Natural killer cell (primary cell): ENCODE data around the gene CNKSR1. TPM values are rescaled to one million over a fixed set of nuclear protein-coding genes. Genes with fewer than 3 reads are reported as not detected.

Experiments used
- ATAC-seq, 3 donors: fragments of 150-1000 bp in 2 of 3; fragments of 200-7000 bp in 1 of 3; cut with Tn5 transposase; 1 replicate in 1 of 3; 2 replicates in 2 of 3; pipeline ENCODE4 v1.10.0; 2021; ENCODE audit warnings: mild to moderate bottlenecking in 2 of 3, moderate library complexity in 2 of 3
- DNase-seq, 2 donors: peaks; one replicate each; pipeline versions ENCODE4 v3.0.0 to v3.0.0-alpha.2; 2013 to 2021; ENCODE audit warnings: mixed read lengths in 1 of 2
- H3K27ac ChIP-seq: one replicate; pipeline ENCODE4 v1.5.1; 2013; ENCODE audit warnings: mild to moderate bottlenecking, low read length
- H3K27me3 ChIP-seq: one replicate; pipeline ENCODE4 v1.6.1; 2013; ENCODE audit warnings: low read length; ENCODE audit not compliant: control insufficient read depth, insufficient read depth
- H3K36me3 ChIP-seq: one replicate; pipeline ENCODE4 v1.6.1; 2013; ENCODE audit warnings: low read length; ENCODE audit not compliant: control insufficient read depth, insufficient read depth
- H3K4me1 ChIP-seq: one replicate; pipeline ENCODE4 v1.6.1; 2013; ENCODE audit warnings: low read length; ENCODE audit not compliant: control insufficient read depth, insufficient read depth
- H3K4me3 ChIP-seq: one replicate; pipeline ENCODE4 v1.5.1; 2013; ENCODE audit warnings: low read length
- H3K9me3 ChIP-seq: one replicate; pipeline ENCODE4 v1.6.1; 2013; ENCODE audit warnings: low read length; ENCODE audit not compliant: control insufficient read depth, insufficient read depth
- H3K27ac Mint-ChIP-seq, 2 donors: one replicate each; pipeline ENCODE4 v1.8.0; 2022; ENCODE audit warnings: mild to moderate bottlenecking in 2 of 2, mixed read lengths in 2 of 2, moderate library complexity in 1 of 2
- H3K27me3 Mint-ChIP-seq, 2 donors: one replicate each; pipeline ENCODE4 v1.8.0; 2022; ENCODE audit warnings: low read depth in 2 of 2, mixed read lengths in 2 of 2
- H3K36me3 Mint-ChIP-seq: one replicate; pipeline ENCODE4 v1.8.0; 2022; ENCODE audit warnings: mixed read lengths
- H3K4me1 Mint-ChIP-seq, 2 donors: one replicate each; pipeline ENCODE4 v1.8.0; 2022; ENCODE audit warnings: mixed read lengths in 2 of 2
- H3K4me3 Mint-ChIP-seq: one replicate; pipeline ENCODE4 v1.8.0; 2022; ENCODE audit warnings: mild to moderate bottlenecking, moderate library complexity, mixed read lengths
- H3K9me3 Mint-ChIP-seq, 2 donors: one replicate each; pipeline ENCODE4 v1.8.0; 2022; ENCODE audit warnings: mixed read lengths in 2 of 2
- CTCF ChIP-seq: fragments of 200-600 bp; IDR thresholded peaks from one replicate; pipeline ENCODE4 v1.8.0; 2022; ENCODE audit warnings: antibody characterized with exemption
- WGBS: methylation state at CpG from one replicate; pipeline ENCODE4 v1.1.7; 2013; ENCODE audit warnings: missing lambda C conversion rate; ENCODE audit not compliant: insufficient coverage; 5-methylcytosine and 5-hydroxymethylcytosine counted together
- intact Hi-C: fragments of 100-400 bp; cut with micrococcal nuclease; formaldehyde crosslinking; loops from one replicate; pipeline ENCODE4 v1.14.2; 2022
- total RNA-seq, 4 donors: library from RNA; stranded (reverse); fragments of 120-200 nt in 1 of 4; gene quantifications; one replicate each; pipeline versions ENCODE4 v1.2.3 to v1.2.4, GENCODE V29; 2013 to 2022

CNKSR1 gene
- total RNA-seq, 3 donors from 2014 or later (not counting 1 experiment from before 2014, with no cell fraction given), result 0.89 to 1.9 (median 1.0) TPM

- intact Hi-C loops, result loop anchor here (10.0 kb wide), 1 partner anchor 233 kb away; no protein-coding TSS in a partner anchor
- Mint-ChIP-seq H3K27ac (no peak overlapping the region), H3K36me3 (no peaks in the 10 kb centered on the region), H3K27me3 (peaks cover 16 to 37% of the 10 kb centered on the region in 2 donors), H3K4me3 (peak overlapping the region; percentile 62), H3K9me3 (no peaks in the 10 kb centered on the region), H3K4me1 (peaks cover 0 to 12% of the 10 kb centered on the region in 2 donors)
- peaks cover 25% of the 10 kb centered on the region for H3K27me3 ChIP-seq
- ATAC-seq, result peak in 2 of 3 donors; percentile 50 to 54
- no peak overlapping the region for H3K27ac ChIP-seq
- no peaks in the 10 kb centered on the region for H3K9me3 ChIP-seq
- H3K4me3 ChIP-seq, result no peak overlapping the region
- no peak for TF ChIP-seq CTCF
- WGBS, result 5% methylated on average over 98 of the region's 98 CpGs
- peak in 1 of 2 donors; percentile 53 for DNase-seq
- no peaks in the 10 kb centered on the region for H3K36me3 ChIP-seq
- peaks cover 26% of the 10 kb centered on the region for H3K4me1 ChIP-seq
These were observed 15.7 kb upstream of the CNKSR1 start for GRCh38 chr1:26161415-26162219.

- H3K36me3 Mint-ChIP-seq, result no peaks in the 10 kb centered on the region
- no peak overlapping the region for H3K27ac Mint-ChIP-seq
- no peak for DNase-seq
- intact Hi-C loops, result loop anchor here (10.0 kb wide), 1 partner anchor 233 kb away; no protein-coding TSS in a partner anchor
- H3K27me3 ChIP-seq, result peaks cover 22% of the 10 kb centered on the region
- peaks cover 16 to 37% of the 10 kb centered on the region in 2 donors for H3K27me3 Mint-ChIP-seq
- TF ChIP-seq CTCF, result no peak
- H3K4me1 Mint-ChIP-seq, result peaks cover 0 to 17% of the 10 kb centered on the region in 2 donors
- 32% methylated on average over 21 of the region's 21 CpGs for WGBS
- H3K36me3 ChIP-seq, result no peaks in the 10 kb centered on the region
- H3K27ac ChIP-seq, result no peak overlapping the region
- no peak for ATAC-seq
- H3K9me3 Mint-ChIP-seq, result no peaks in the 10 kb centered on the region
- peaks cover 25% of the 10 kb centered on the region for H3K4me1 ChIP-seq
- H3K4me3 Mint-ChIP-seq, result peak overlapping the region; percentile 62
- H3K4me3 ChIP-seq, result no peak overlapping the region
- no peaks in the 10 kb centered on the region for H3K9me3 ChIP-seq
These were observed 15.0 kb upstream of the CNKSR1 start for GRCh38 chr1:26162220-26162709.

GRCh38 chr1:26163684-26164035 is 13.6 kb upstream of the CNKSR1 start:
- intact Hi-C loops, result loop anchor here (1.0 to 10.0 kb wide), 2 partner anchors 58 to 231 kb away; no protein-coding TSS in a partner anchor
- no peaks in the 10 kb centered on the region for H3K36me3 ChIP-seq
- Mint-ChIP-seq H3K9me3 (no peaks in the 10 kb centered on the region), H3K4me1 (peaks cover 0 to 17% of the 10 kb centered on the region in 2 donors), H3K36me3 (no peaks in the 10 kb centered on the region), H3K27ac (no peak overlapping the region), H3K27me3 (peaks cover 7 to 31% of the 10 kb centered on the region in 2 donors), H3K4me3 (peak overlapping the region; percentile 13)
- H3K27ac ChIP-seq, result no peak overlapping the region
- no peaks in the 10 kb centered on the region for H3K9me3 ChIP-seq
- H3K4me1 ChIP-seq, result peaks cover 25% of the 10 kb centered on the region
- ATAC-seq (no peak), DNase-seq (no peak)
- H3K4me3 ChIP-seq, result no peak overlapping the region
- H3K27me3 ChIP-seq, result peaks cover 19% of the 10 kb centered on the region
- 68% methylated on average over 9 of the region's 9 CpGs for whole genome bisulfite sequencing
- no peak for TF ChIP-seq CTCF
